ENCODE data around the gene THSD4.

Gene THSD4

GRCh38 chr15:71592203-71592602 lies 476.9 kb downstream of the THSD4 start:
- no peak for DNase-seq (ENCODE audit: low read depth, low spot score)
- H3K4me3 ChIP-seq (ENCODE audit: low read length) = no peak overlapping the region

- H3K4me3 ChIP-seq (ENCODE audit: low read length) = no peak overlapping the region
- no peak for DNase-seq (ENCODE audit: low read depth, low spot score)
Observed at GRCh38 chr15:71595846-71596553, 480.7 kb downstream of the THSD4 start.

GRCh38 chr15:71596672-71597071 lies 481.4 kb downstream of the THSD4 start:
- no peak for DNase-seq (ENCODE audit: low read depth, low spot score)

GRCh38 chr15:71597126-71597525 lies 481.9 kb downstream of the THSD4 start:
- DNase-seq (ENCODE audit: low read depth, low spot score) = no peak
- no peak overlapping the region for H3K4me3 ChIP-seq (ENCODE audit: low read length)

More at GRCh38 chr15:71596672-71597071, 481.4 kb downstream of the THSD4 start:
- H3K4me3 ChIP-seq (ENCODE audit: low read length) = no peak overlapping the region

GRCh38 chr15:71597637-71598036 lies 482.4 kb downstream of the THSD4 start:
- H3K4me3 ChIP-seq (ENCODE audit: low read length) = no peak overlapping the region
- no peak for DNase-seq (ENCODE audit: low read depth, low spot score)

GRCh38 chr15:71598741-71599140 lies 483.5 kb downstream of the THSD4 start:
- H3K4me3 ChIP-seq (ENCODE audit: low read length) = no peak overlapping the region
- no peak for DNase-seq (ENCODE audit: low read depth, low spot score)

GRCh38 chr15:71599418-71600151 lies 484.3 kb downstream of the THSD4 start:
- DNase-seq (ENCODE audit: low read depth, low spot score) = no peak

GRCh38 chr15:71600237-71600636 lies 485.0 kb downstream of the THSD4 start:
- H3K4me3 ChIP-seq (ENCODE audit: low read length) = no peak overlapping the region
- no peak for DNase-seq (ENCODE audit: low read depth, low spot score)

More at GRCh38 chr15:71599418-71600151, 484.3 kb downstream of the THSD4 start:
- no peak overlapping the region for H3K4me3 ChIP-seq (ENCODE audit: low read length)

- DNase-seq (ENCODE audit: low read depth, low spot score) = no peak
- H3K4me3 ChIP-seq (ENCODE audit: low read length) = no peak overlapping the region
Observed at GRCh38 chr15:71601038-71601834, 486.0 kb downstream of the THSD4 start.

GRCh38 chr15:71603379-71603778 lies 488.1 kb downstream of the THSD4 start:
- no peak overlapping the region for H3K4me3 ChIP-seq (ENCODE audit: low read length)
- no peak for DNase-seq (ENCODE audit: low read depth, low spot score)

GRCh38 chr15:71607383-71607782 lies 492.1 kb downstream of the THSD4 start:
- no peak overlapping the region for H3K4me3 ChIP-seq (ENCODE audit: low read length)
- DNase-seq (ENCODE audit: low read depth, low spot score) = no peak

GRCh38 chr15:71610728-71611552 lies 495.7 kb downstream of the THSD4 start:
- no peak for DNase-seq (ENCODE audit: low read depth, low spot score)
- H3K4me3 ChIP-seq (ENCODE audit: low read length) = no peak overlapping the region

GRCh38 chr15:71611553-71612396 lies 496.5 kb downstream of the THSD4 start:
- no peak for DNase-seq (ENCODE audit: low read depth, low spot score)
- no peak overlapping the region for H3K4me3 ChIP-seq (ENCODE audit: low read length)

GRCh38 chr15:71612397-71612722 lies 497.1 kb downstream of the THSD4 start:
- no peak overlapping the region for H3K4me3 ChIP-seq (ENCODE audit: low read length)
- no peak for DNase-seq (ENCODE audit: low read depth, low spot score)

- DNase-seq (ENCODE audit: low read depth, low spot score) = no peak
Observed at GRCh38 chr15:71612869-71613268, 497.6 kb downstream of the THSD4 start.

GRCh38 chr15:71623111-71623510 lies 507.8 kb downstream of the THSD4 start:
- no peak overlapping the region for H3K4me3 ChIP-seq (ENCODE audit: low read length)
- no peak for DNase-seq (ENCODE audit: low read depth, low spot score)

More at GRCh38 chr15:71612869-71613268, 497.6 kb downstream of the THSD4 start:
- H3K4me3 ChIP-seq (ENCODE audit: low read length) = no peak overlapping the region

GRCh38 chr15:71626596-71627088 lies 511.4 kb downstream of the THSD4 start:
- no peak for DNase-seq (ENCODE audit: low read depth, low spot score)
- H3K4me3 ChIP-seq (ENCODE audit: low read length) = no peak overlapping the region

- no peak for DNase-seq (ENCODE audit: low read depth, low spot score)
- H3K4me3 ChIP-seq (ENCODE audit: low read length) = no peak overlapping the region
Observed at GRCh38 chr15:71627188-71627587, 511.9 kb downstream of the THSD4 start.

All from Jurkat, Clone E6-1 (cell line).